Thymus (tissue), 2 donors: ENCODE data around the gene ZBTB8B. TPM values are rescaled to one million over a fixed set of nuclear protein-coding genes. Genes with fewer than 3 reads are reported as not detected.

Source experiments
- polyA plus RNA-seq: library from polyadenylated mRNA; stranded (reverse); fragments of 200-250 nt; gene quantifications from one replicate; pipeline ENCODE4 v1.2.3, GENCODE V29; 2013
- total RNA-seq: library from RNA; stranded (reverse); fragments of 120-200 nt; gene quantifications from one replicate; pipeline ENCODE4 v1.2.4, GENCODE V29; 2013
- donor health status: healthy.

The ZBTB8B gene
- total and polyA plus RNA-seq, 2 donors, result 0.05 TPM

Other genes starting within 250 kb of the ZBTB8B start
- gene TMEM234, start 242.7 kb upstream of the ZBTB8B start, total RNA-seq, result 8.5 TPM
- gene TMEM234, start 242.7 kb upstream of the ZBTB8B start, polyA plus RNA-seq, result 15.4 TPM
- 161 TPM for gene EIF3I, start 242.7 kb upstream of the ZBTB8B start, total RNA-seq
- 155 TPM for gene EIF3I, start 242.7 kb upstream of the ZBTB8B start, polyA plus RNA-seq
- gene FAM167B, start 217.8 kb upstream of the ZBTB8B start, total RNA-seq, result 1.2 TPM
- 6.8 TPM for gene FAM167B, start 217.8 kb upstream of the ZBTB8B start, polyA plus RNA-seq
- 467 TPM for gene LCK, start 213.8 kb upstream of the ZBTB8B start, total RNA-seq
- 175 TPM for gene LCK, start 213.8 kb upstream of the ZBTB8B start, polyA plus RNA-seq
- gene HDAC1, start 173.0 kb upstream of the ZBTB8B start, total RNA-seq, result 150 TPM
- 103 TPM for gene HDAC1, start 173.0 kb upstream of the ZBTB8B start, polyA plus RNA-seq
- 89.0 TPM for gene MARCKSL1, start 128.8 kb upstream of the ZBTB8B start, total RNA-seq
- gene MARCKSL1, start 128.8 kb upstream of the ZBTB8B start, polyA plus RNA-seq, result 113 TPM
- gene FAM229A, start 102.6 kb upstream of the ZBTB8B start, total RNA-seq, result 1.6 TPM
- gene FAM229A, start 102.6 kb upstream of the ZBTB8B start, polyA plus RNA-seq, result 14.6 TPM
- 0.28 TPM for gene TSSK3, start 102.5 kb upstream of the ZBTB8B start, total RNA-seq
- gene TSSK3, start 102.5 kb upstream of the ZBTB8B start, polyA plus RNA-seq, result 2.6 TPM
- gene BSDC1, start 70.6 kb upstream of the ZBTB8B start, total RNA-seq, result 35.3 TPM
- 36.6 TPM for gene BSDC1, start 70.6 kb upstream of the ZBTB8B start, polyA plus RNA-seq
- 2.2 TPM for gene ZBTB8A, start 74.4 kb downstream of the ZBTB8B start, total RNA-seq
- 2.1 TPM for gene ZBTB8A, start 74.4 kb downstream of the ZBTB8B start, polyA plus RNA-seq
- 56.0 TPM for gene ZBTB8OS, start 185.5 kb downstream of the ZBTB8B start, total RNA-seq
- gene ZBTB8OS, start 185.5 kb downstream of the ZBTB8B start, polyA plus RNA-seq, result 64.8 TPM
- gene RBBP4, start 186.1 kb downstream of the ZBTB8B start, total RNA-seq, result 204 TPM
- 92.6 TPM for gene RBBP4, start 186.1 kb downstream of the ZBTB8B start, polyA plus RNA-seq
- 0.66 TPM for gene SYNC, start 237.7 kb downstream of the ZBTB8B start, total RNA-seq
- gene SYNC, start 237.7 kb downstream of the ZBTB8B start, polyA plus RNA-seq, result 2.5 TPM